ENCODE measurements around the gene MORC2.

The MORC2 gene
- 58.2 to 62.2 reads per million in 2 donors for total RNA-seq

DNA sequence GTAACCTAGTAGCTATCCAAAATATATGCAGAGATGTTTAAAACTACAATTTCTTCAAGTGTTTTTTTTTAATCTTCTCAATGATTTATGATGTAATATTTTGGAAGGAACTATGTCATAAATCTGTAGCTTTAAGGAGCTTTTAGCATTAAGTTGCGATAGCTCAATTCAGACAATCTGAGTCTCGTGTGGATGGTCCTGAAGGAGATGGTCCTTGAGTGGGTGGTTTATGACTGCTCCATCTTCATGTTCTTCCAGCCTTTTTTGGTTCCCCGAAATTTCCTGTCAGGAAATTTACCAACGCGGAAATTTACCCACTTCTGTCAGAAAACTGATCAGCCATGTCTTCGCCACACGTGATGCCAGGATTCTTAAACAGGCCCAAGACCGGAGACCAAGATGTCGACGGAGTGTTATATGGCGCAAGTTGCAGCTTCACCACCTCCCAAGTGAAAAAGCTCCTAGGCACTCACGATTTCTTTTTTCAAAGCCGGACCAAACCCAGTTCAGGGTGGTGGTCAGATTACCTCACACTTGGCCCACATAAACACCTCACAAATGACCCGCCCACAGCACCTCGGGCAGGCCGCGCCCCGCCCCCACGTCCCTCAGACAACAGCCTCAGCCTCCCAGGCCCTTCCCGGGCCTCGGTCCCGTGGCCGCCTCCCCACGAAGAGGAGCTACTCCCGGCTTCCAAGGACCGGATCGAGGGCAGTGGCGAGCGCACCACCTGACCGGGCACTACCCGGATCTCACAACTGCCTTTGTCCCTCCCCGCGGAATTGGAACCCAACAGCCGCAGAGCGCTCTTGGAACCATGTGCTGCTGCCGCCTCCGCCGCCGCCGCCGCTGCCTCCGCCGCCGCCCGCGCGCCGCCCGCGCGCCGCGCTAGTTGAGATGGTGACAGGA, at the start of gene MORC2:
Gene MORC2, minus strand, starts transcription at position 760 of the 909 bp plus-strand sequence. CDS start 885 bp downstream, outside the sequence.
- DNase-seq, result no peak

DNA sequence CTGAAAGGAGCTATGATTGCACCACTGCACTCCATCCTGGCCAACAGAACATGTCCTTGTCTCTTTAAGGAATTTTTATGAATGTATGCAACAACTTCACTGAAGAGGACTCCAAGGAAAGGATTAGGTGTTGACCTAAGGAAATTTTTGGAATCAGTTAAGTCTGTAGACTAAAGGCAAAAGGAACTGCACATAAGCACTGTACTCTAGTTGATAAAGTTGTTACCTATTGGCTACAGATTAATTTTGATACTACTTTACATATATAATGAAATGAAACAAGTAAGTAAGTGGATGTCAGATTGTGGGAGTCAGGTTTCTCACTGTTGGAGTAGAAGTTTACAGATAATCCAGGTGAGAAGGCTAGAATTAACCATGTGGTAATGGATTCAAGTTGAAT, 37.0 kb upstream of the MORC2 start:
- no peak for DNase-seq

DNA sequence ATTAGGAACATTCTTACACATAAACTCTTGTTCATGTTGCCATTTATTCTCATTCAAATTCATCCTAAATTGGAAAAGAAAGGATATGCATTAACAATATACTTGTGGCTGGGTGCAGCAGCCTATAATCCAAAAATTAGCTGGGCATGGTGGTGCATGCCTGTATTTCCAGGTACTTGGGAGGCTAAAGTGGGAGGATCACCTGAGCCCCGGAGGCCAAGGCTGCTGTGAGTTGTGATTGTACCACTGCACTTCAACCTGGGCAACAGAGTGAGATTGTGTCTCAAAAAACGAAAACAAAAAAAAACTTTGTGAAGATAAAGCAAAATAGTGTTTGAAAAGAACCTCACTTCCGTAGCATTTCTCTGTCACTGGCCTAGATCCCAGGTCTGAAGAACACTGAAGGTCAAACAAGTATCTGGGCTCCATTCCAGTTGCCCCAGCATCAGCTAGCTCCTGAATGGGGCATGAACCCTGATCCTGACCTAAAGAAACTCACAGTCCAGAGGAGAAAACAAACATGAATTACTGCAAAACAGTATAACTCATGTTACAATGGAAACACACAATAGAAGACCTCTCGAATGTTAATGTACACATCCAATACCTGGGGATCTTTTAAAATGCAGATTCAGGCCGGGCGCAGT, 32.7 kb upstream of the MORC2 start:
- no peak for DNase-seq

DNA sequence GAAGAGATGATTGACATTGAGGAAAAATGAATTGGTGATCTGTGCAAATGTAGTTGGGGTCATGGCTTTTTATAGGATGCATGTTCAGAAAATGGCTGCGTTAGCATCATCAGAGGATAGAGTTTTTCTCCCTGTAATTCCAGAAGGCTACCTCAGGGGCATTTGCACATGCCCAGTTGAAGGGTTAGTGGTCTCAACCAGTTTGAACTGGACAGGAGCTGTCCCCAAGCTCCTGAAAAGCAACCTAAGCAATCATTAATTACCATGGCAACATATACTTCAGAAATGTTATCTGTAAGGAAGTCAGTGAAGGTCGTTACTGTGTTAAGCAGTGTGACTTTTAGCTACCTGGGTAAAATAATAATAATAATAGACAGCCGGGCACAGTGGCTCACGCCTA, 29.8 kb upstream of the MORC2 start:
- no peak for DNase-seq

DNA sequence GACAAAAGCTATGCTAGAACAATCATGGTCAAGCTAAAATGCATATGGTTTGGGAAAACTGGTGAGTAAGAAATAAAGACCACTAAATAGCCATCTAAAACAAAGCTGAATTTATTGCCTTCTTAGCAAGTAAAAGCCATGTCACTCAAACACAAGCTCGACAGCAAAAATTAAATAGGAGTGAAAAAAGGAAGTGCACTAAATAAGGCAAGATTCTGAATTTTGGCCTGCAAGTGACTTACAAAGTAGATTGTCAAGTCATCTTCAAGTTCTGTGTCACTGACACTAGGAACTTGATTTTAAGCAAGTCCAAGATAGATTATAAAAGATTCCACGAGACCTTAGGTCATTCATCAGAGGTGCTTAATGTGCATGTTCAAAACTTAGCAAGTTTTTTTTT, 27.9 kb upstream of the MORC2 start:
- no peak for DNase-seq

DNA sequence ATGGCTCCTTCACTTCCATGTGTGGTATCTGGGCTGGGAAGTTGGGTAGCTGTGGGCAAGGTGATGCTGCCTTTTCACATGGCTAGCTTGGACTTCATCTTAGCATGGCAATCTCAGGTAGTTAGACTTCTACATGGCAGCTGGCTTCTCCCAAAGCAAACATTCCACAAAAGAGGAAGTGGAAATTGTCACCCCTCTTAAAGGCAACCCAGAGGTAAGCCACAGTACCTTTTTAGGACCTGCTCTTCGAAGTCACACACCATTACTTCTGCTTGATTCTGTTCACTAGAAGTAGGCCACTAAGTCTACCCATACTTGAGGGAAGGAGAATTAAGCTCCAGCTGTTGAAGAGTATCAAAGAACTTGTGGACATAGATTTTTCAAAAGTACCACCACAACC, 26.4 kb upstream of the MORC2 start:
- no peak for DNase-seq

DNA sequence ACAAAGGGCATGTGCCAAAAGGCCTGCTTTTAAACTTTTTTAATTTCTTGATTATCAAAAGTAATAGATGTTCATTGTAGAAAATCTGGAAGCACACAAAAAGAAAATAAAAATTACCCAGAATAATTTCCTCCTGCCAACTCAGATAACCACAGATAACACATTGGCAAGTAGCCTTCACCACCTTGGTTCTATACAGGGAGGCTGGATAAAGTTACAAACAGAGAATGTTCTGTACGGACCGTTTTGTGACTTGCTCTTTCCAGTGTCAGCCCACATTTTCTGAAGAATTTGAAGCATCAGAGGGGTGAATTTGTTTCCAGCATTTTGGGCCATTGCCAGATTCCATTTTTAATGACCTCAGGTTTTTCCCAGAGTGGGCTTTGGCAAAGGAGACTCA, 24.0 kb upstream of the MORC2 start:
- no peak for DNase-seq

DNA sequence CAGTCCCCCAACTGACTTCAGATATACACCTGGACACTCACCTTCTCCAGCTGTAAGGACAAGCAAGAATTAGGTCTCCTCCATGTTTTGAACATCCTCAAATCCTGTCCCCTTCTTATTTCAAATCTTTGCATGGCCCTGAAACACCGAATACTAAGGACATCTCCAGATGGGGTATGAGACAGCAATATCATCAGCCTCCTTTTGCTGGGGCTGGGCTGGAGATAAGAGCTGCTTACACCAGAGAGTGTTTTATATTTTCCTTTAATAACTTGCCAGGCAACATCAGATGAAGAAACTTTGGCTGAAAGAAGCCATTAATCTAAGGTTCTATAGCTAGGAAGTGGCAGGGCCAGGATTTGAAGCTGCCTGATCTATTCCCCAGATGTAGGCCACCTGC, 22.1 kb upstream of the MORC2 start:
- DNase-seq, result no peak

DNA sequence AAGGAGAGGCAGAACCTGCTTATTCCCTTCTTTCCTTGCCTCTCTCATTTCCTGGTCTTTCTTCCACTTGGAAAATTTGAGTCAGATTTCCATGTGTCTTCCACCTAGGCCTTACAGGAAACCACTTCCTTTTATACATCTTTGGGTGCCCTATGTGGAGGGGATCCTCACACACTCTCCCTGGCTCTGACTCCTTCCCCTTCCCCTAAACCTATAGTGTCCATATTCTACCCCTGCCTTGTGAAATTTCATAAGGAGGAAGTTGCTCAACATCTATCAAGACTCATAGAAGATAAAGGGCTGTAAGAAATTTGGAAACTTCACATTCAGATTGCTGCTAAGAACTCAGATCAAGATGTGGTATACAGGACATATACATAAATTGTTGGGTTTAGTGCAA, 20.9 kb upstream of the MORC2 start:
- no peak for DNase-seq

DNA sequence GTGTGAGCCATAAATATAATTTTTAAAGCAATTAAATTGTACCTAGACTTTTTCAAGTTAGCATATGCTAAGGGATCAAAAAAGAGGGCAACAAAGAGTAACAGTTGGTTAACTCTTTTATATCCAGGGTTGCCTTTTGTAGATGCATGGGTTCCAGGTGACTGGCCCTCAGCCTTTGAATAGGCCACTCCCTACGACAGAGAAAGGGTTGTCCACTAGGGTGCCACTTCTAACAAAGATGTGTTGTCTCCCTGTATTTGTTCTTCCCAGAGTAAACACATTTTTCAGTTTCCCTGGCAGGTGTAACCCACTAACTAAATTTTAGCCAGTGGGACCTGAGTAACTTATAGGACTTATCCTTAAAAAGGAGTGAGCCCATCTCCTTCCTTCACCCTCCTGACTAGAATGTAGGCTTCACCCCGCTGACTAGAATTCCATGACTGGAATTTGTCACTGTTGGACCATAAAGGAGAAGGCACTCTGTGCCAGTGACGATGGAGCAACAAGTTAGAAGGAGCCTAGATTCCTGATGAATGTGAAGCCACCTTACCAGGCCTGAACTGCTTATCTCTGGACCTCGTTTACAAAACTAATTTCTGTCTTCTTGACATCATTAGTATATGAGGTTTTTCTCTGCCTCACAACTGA, 17.1 kb upstream of the MORC2 start:
- no peak for DNase-seq

DNA sequence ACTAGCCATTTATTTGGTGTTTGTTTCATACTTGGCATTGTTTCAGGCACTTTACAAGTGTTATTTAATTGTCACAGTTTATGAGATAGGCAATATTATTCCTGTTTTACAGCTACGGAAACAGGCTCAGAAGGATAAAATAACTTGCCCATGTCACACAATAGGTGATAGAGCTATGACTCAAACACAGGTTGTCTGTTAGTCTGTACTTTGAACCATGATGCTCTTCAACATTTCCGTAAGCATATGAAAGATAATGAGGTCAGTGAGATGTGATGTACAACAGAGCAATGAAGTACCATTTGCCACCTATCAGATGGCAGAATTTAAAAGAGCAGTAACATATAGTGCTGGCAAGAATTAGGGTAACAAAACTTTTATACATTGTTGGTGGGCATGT, 15.7 kb upstream of the MORC2 start:
- DNase-seq, result no peak

DNA sequence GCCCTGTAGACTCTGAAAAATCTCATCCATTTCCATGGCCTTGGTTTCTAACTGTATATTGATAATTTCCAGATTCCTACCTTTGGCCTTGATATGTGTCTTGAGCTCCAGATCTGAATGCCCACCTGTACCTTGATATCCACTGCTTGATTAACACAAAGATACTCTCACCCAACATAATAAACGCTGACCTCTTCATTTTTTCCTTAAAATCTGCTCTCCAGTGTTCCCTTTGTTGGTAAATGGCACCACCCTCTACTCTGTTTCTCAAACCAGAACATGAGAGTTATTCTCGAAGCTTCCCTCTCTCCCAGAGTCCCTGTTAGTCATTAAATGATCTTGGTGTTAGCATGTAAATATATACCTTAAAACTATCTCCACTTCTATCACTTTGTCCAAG, 13.9 kb upstream of the MORC2 start:
- no peak for DNase-seq

DNA sequence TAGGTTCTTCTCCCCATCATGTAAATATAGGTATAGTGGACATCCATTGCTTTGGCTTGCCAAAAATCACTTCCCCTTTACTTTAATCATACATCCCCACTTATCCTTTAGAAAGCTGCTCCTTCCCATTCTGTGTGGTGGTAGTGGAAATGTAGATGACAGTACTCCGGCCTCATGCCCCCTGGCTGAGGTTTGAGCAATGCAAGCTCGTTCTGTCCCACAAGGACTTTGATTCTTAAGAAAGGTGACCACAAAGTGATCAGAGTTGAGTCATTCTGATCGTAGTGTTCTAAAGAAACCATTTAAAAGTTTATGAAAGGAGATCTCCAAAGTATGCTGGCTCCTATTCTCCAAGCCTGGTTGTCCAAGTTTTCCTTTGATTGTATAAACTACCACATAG, 11.4 kb upstream of the MORC2 start:
- DNase-seq, result no peak

DNA sequence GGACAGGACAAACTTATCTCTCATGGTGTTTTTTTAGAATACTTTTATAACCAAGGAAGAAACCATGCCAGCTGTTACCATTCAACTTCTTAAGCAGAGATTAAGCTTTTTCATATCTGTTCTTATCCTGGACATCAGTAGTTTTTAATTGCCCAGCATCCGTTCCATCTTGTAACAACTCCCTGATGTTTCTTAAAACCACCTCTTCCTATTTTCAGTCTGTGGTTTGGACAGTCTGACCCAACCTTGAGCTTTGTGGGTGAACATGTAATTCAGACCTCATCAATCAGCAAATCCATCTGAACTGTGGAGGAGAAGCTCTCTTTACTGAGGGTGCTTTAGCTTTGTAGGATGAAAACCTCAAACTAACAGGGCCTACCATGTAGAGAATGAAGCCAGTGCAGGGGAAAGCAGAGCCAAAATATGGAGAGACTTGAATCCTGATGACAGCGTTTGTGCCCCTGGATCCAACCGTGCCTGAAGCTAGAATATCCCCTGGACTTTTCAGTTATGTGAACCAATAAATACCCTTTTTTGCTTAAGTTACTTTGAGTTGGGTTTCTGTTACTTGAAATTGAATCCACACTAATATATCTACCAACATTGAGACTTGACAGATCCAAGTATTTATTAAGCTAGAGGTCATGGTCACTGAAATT, 9.9 kb upstream of the MORC2 start:
- no peak for DNase-seq

DNA sequence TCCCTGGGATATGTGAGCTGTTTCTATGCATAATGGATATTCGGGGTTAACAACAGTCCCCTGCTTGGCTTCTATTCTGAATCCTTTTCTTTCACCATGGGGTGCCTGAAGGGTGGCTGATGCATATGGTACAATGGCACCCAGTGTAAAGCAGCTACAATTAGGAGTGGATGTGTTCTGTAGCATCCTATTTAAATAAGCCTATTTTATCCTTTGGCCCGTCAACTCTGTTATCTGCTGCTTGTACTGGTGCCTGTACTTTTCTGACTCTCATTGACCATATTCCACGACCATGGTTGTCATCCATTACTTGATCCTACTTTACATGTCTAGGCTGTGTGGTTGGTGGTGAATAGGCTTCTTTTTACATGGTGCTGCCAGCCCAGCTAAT, 1.8 kb upstream of the MORC2 start:
- DNase-seq, result no peak

DNA sequence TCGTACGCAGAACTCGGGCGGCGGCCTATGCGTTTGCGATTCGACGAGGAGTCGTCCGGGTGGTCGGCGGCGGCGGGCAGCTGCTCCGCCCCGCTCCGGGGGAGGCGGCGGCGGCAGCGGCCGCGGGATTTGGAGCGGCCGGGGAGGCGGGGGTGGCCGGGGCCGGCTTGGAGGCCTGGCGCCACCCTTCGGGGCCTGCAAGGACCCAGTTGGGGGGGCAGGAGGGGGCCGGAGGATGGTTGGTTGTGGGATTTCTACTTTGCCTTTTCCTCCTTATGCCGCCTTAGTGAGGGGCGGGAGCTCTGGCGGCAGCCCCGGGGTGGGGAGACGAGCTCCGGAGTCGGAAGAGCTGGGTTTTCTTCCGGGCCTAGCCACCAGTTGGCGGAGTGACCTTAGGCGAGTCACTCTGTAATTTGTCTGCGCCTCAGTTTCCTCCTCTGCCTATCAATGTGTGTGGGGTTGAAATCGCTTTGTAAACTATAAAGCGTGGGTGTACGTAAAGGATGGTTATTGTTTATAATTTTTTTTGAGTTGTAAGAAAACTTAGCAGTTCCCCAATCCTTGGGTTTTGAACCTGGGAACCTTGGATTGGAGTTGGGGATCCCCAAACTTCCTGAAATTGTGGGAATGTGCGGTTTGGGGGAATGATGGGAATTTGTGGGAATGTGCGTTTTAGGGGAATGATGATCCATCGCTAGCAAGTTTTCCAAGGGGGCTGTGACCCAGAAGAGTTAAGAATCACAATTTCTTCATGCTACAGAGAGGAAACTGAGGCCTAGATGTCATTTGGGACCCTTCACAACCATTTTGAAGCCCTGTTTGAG, 1.2 kb upstream of the MORC2 start:
- no peak for DNase-seq

DNA sequence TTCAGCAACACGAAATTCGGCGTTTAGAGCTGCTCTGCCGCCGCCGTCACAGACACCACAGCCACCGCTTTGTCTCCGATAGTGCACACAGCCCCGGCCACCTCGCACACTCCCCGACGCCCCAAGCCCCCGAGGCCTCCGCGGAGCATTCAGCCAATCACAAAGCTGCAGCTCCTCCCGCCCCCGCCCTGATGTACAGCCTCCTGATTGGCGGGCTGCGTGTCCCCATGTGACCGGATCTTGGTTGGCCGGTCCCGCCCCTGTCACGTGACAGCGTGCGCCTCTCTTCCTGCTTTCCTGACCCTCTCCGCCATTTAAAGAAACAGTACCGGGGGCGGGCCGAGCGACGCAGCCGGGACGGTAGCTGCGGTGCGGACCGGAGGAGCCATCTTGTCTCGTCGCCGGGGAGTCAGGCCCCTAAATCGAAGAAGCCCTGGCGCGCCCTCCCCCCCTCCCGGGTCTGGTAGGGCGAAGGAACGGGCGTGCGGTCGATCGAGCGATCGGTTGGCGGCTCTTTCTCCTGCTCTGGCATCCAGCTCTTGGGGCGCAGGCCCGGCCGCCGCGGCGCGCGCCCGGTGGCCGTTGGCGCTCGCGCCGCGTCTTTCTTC, 454 bp upstream of the MORC2 start, which contains the start of gene TUG1:
Gene TUG1, plus strand, starts transcription at position 342 of the 608 bp plus-strand sequence.
- peak; percentile 93 for DNase-seq

DNA sequence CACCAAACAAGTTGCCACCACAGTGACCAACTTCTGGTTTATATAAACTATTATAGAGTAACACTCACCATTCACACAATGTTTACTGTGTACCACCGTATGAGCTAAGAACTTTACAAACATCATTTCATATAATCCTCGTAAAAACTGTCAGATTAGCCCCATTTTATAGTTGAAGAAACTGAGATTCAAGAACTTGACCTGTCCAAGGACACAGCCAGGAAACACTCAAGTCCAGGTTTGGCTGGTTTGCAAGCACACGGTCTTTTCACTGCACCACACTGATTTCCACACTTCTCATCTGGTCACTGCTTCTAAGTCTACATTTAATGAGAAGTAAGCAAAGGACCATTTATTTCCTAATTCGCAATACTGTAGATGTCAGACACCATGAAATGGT, 3.7 kb downstream of the MORC2 start:
- no peak for DNase-seq

DNA sequence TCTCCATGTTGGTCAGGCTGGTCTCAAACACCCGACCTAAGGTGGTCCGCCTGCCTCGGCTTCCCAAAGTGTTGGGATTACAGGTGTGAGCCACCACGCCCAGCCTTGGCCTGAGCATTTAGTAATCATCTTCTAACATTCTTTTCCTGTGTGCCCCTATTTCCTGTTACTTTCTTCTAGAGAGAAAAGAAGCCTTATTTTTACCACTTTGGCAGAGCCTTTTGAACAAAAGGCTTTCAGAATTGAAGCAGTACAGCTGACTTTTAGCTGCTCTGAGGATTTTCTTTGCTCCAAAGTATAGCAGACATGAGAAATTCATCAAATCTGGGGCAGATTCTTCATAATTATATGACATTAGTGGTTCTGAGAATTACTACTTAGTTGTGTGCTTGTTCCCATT, 13.4 kb downstream of the MORC2 start:
- no peak for DNase-seq

DNA sequence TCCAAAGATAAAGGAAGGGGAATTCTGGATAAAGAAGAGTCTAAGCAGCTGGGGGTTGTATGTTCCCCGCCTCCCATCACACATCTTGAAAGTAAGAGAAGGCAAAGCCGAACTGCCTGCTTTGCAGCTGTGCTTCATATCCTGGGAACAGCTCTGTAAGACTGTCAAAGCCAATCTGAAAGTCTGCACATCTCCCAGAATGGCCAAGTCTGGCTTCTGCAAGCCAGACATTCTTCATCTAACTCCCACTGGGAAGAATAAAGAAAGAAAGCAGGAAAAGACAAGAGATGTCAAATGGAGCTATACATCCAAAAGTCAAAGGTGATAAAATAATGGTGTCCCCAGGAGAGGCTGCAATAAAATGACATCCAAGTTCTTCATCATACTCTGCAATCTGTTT, 15.4 kb downstream of the MORC2 start:
- DNase-seq, result no peak

DNA sequence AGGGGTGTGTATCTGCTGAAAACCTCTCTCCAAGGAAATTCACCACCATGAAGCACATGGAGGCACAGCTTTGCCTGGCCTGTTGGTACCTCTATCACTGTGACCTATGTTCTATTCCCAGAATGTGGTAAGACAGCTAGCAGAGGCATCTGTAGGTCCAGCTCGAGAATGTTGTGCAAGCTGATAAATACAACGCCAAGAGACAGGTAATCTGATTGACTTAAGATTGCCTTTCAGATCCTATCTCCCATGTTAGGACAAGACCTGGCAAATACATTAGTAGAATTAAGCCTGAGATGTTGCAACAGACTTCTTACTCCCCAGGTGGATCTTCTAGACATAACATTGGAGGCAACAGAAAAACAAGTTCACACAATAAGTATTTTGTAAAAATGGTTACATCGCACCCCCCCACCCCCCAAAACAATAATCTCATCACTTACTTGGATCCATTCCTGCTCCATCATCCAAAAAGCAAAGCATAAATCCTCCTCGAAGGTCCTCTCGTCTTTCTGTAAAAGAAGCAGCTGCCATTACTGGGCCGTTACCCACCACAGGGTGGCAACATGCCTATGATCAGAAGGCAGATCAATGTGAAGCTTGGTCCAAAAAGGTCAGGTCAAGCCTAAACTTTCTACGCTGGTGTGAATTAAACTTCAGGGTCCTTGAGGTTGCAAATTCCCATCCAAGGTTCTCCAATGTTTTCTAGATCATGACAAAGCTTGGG, 18.5 kb downstream of the MORC2 start:
- no peak for DNase-seq
